ENCODE data around the gene LRRC4C.

GRCh38 chr11:40203606-40204005, 1255.8 kb downstream of the LRRC4C start:
- TF ChIP-seq POLR2A (IDR thresholded peaks at IDR 0.05; ENCODE audit: low read length) (no peak), GATA1 (IDR thresholded peaks at IDR 0.05; ENCODE audit: low read depth, low read length) (no peak)
